NCI-H2171 (cell line): ENCODE results near the gene CNR2.
"Not testable (repeated sequence)": the region's sequence is repeated elsewhere in the genome, so short reads cannot be mapped to it uniquely, and the experiment has no call there.

Source experiments
- DNase-seq: peaks from one replicate; lab custom pipeline; 2025; lab: John Stamatoyannopoulos, UW

Gene CNR2

GRCh38 chr1:23916209-23917131, 3.3 kb upstream of the CNR2 start:
- no peak for DNase-seq

DNA sequence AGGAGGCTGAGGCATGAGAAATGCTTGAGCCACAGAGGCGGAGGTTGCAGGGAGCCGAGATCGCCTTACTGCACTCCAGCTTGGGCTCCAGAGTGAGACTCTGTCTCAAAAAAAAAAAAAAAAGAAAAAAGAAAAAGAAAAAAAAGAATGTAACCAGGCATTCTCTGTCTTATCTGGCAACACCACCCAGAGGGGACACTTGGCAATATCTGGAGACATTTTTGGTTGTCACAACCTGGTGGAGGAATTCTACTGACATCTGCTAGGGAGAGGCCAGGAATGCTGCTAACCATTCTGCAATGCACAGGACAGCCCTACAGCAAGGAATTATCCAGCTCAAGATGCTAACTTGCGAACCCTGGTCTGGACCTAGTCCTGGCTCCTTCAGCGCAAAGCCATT, 2.3 kb upstream of the CNR2 start:
- DNase-seq = no peak

GRCh38 chr1:23914921-23915320, 1.8 kb upstream of the CNR2 start:
- DNase-seq = no peak

GRCh38 chr1:23911921-23912320, 1.2 kb downstream of the CNR2 start:
- DNase-seq = no peak

DNA sequence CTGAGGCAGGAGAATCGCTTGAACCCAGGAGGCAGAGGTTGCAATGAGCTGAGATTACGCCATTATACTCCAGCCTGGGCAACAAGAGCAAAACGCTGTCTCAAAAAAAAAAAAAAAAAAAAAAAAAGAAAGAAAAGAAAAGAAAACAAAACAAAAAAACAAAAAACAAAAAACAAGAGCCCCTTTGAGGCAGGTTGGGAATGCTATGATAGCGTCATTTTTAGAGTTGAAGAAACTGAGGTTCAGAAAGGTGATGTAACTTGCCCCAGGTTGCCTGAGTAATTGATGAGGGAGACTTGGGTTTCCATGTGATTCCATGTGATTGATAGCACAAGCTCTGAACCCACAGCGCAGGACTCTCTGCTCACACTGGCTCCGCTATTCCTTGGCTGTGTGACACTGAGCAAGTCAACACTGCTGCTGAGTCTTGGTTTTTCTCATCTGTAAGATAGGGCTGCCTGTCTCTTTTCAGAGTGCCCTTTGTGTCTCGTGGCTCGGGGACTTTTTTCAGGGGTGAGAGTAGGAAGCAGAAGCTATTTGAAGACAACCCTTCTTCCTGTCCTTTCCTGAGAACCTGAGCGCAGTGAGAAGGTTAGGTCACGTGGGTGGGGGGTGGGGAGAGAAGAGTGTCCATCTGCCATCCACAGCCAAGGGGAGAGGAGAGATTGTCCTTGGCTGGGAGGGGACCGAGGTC, 2.5 kb downstream of the CNR2 start:
- no peak for DNase-seq

DNA sequence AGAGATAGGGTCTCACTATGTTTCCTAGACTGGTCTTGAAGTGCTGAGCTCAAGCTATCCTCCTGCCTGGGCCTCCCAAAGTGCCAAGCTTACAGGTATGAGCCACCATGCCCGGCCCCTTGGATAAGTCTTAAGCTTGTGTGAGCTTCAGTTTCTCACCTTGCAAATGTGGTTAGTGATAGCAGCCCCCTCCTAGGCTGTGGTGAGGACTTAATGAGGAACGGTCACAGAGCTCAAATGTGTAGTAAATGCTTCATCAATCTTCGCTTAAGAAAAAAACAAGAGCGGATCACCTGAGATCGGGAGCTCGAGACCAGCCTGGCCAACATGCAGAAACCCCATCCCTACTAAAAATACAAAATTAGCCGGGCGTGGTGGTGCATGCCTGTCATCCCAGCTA, 3.0 kb downstream of the CNR2 start:
- DNase-seq = no peak

DNA sequence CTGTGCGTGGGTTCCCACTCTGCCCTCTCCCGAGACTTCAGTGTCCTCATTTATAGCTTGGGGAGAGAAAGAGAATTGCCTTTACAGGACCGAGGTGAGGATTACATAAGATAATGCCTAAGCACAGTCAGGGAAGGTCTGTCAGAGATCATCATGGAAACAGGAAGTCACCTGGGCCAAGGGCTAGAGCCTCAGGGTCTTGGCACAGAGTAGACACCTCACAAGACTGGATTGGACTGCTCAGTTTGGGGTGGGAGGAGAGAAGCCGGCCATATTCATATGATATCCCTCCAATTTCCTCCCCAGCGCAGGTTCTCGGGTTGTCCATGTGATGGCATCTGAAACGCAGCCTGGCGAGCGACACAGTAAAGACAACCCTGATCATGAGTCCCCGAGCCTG, 3.8 kb downstream of the CNR2 start:
- no peak for DNase-seq

- no peak for DNase-seq
Measured at GRCh38 chr1:23908453-23909341, 4.5 kb downstream of the CNR2 start.

- DNase-seq = no peak
Measured at GRCh38 chr1:23906731-23907130, 6.4 kb downstream of the CNR2 start.

GRCh38 chr1:23905461-23906025, 7.6 kb downstream of the CNR2 start:
- DNase-seq = no peak

- DNase-seq = no peak
Measured at GRCh38 chr1:23904748-23905357, 8.3 kb downstream of the CNR2 start.

GRCh38 chr1:23903754-23904153, 9.4 kb downstream of the CNR2 start:
- DNase-seq = no peak

- DNase-seq = no peak
Measured at GRCh38 chr1:23902321-23903278, 10.6 kb downstream of the CNR2 start.

DNA sequence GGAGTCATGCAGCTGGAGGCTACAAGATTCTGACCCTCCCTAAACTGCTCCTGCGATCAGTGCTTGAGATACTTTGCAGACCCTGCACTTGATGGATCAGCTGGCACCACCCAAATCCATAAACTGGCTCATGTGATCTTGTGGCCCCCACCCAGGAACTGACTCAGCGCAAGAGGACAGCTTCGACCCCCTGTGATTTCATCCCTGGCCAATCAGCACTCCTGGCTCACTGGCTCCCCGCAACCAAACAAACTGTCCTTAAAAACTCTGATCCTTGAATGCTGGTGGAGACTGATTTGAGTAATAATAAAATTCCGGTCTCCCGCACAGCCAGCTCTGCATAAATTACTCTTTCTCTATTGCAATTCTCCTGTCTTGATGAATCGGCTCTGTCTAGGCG, 13.1 kb downstream of the CNR2 start:
- not testable (repeated sequence) for DNase-seq

DNA sequence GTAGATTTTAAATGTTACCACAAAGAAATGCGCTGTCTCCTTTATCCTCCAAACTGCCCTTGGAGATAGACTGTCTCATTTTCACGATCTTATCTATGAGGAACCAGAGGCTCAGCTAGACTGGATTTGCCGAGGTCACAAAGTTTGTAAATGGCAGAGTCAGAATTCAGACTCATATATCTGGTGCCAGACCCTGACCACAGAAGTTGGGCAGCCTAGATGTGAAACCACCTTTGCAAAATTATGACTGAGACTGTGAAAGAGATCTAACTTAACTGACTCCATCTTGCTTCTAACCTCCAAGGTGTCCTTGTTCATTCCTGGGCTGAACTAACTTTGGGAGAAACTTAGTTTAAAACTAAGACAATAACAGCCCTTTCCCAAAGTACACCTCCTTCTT, 14.1 kb downstream of the CNR2 start:
- DNase-seq = no peak

DNA sequence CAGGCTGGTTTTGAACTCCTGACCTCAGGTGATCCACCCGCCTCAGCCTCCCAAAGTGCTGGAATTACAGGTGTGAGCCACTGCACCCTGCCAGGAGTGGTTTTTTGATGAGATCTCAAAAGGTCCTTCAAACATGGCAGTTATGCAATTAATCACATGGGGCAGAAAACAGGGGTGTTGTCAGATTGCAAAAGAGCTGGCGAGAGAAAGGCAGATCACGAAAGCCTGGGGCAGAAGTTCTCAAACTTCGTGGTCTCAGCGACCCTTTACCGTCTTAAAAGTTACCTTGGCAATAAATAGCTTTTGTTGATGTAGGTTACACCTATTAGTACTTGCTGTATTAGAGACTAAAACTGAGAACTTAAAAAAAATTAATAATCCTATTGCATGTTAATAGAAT, 16.1 kb downstream of the CNR2 start:
- DNase-seq = no peak

DNA sequence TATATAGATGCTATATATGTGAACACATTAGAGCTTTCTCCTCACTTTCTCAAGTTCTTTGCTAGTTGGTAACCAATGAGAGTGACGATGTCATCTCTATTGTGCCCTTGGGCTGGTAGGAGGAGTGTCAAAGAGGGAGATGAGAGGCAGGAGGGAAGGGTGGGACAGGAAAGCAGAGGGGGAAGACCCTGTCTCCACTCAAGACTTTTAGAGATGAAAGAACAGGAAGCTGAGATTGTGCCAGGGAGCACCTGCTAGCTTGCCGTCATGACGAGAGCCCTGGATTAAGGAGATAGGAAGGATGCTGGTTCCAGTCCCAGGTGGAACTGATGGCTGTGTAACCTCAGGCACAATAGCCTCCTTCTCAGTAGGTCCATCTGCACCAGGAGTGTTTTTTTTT, 16.7 kb downstream of the CNR2 start:
- DNase-seq = no peak

- no peak for DNase-seq
Measured at GRCh38 chr1:23895993-23896392, 17.2 kb downstream of the CNR2 start.

GRCh38 chr1:23895082-23895481, 18.1 kb downstream of the CNR2 start:
- no peak for DNase-seq

GRCh38 chr1:23889074-23889473, 24.1 kb downstream of the CNR2 start:
- no peak for DNase-seq
